ENCODE results near the gene ZFAND6.

- TF ChIP-seq CTCF (IDR thresholded peaks at IDR 0.05 in 8 of 11, conservative IDR thresholded peaks at IDR 0.05 in 3 of 11) (no peak), POLR2A (IDR thresholded peaks at IDR 0.05) (no peak)
Observed at GRCh38 chr15:80176443-80176842, 117.0 kb downstream of the ZFAND6 start.
